DND-41 (cell line): ENCODE results near the gene PDE6G.
A peak's percentile ranks its signal among the peaks of the same experiment; 100 is the strongest.

Source experiments
- ATAC-seq: fragments of 200-7000 bp; cut with Tn5 transposase; 3 replicates; pipeline ENCODE4 v1.9.1; 2021; ENCODE audit warnings: low read depth; ENCODE audit not compliant: insufficient read depth
- DNase-seq: peaks from one replicate; pipeline ENCODE4 v3.0.0-alpha.2; 2020
- H2AFZ ChIP-seq: 2 replicates; pipeline ENCODE4 v1.6.0; 2012; ENCODE audit warnings: low read depth, low read length
- H3K27ac ChIP-seq: 2 replicates; pipeline ENCODE4 v1.5.1; 2012; ENCODE audit warnings: low read length, inconsistent platforms
- H3K27me3 ChIP-seq: fragments of 200-600 bp; sonication (generic); 2 replicates; pipeline ENCODE4 v1.6.0; 2012; ENCODE audit warnings: low read length, mild to moderate bottlenecking, inconsistent platforms; ENCODE audit not compliant: insufficient read depth, poor library complexity
- H3K36me3 ChIP-seq: 2 replicates; pipeline ENCODE4 v1.5.1; 2012; ENCODE audit warnings: low read length, inconsistent platforms; ENCODE audit not compliant: insufficient read depth
- H3K4me1 ChIP-seq: 2 replicates; pipeline ENCODE4 v1.5.1; 2012; ENCODE audit warnings: mild to moderate bottlenecking, low read length; ENCODE audit not compliant: insufficient read depth
- H3K4me2 ChIP-seq: 2 replicates; pipeline ENCODE4 v1.6.0; 2012; ENCODE audit warnings: mild to moderate bottlenecking, moderate library complexity, low read length, inconsistent platforms; ENCODE audit not compliant: insufficient read depth
- H3K4me3 ChIP-seq, 2 experiments: fragments of 200-600 bp in 1 of 2; shearing (Covaris generic) in 1 of 2; 2 replicates each; pipeline ENCODE4 v1.5.1; 2012 to 2016; ENCODE audit warnings: inconsistent platforms in 2 of 2, low read length in 2 of 2, mild to moderate bottlenecking in 2 of 2, low read depth in 1 of 2, moderate library complexity in 1 of 2
- H3K79me2 ChIP-seq: 2 replicates; pipeline ENCODE4 v1.6.0; 2012; ENCODE audit warnings: low read length, inconsistent platforms; ENCODE audit not compliant: insufficient read depth
- H3K9ac ChIP-seq: 2 replicates; pipeline ENCODE4 v1.6.0; 2012; ENCODE audit warnings: low read depth, mild to moderate bottlenecking, inconsistent platforms, low read length, moderate library complexity
- H3K9me3 ChIP-seq: 2 replicates; pipeline ENCODE4 v1.5.1; 2012; ENCODE audit warnings: low read length, moderate library complexity, mild to moderate bottlenecking, inconsistent platforms; ENCODE audit not compliant: insufficient read depth, severe bottlenecking
- H4K20me1 ChIP-seq: 2 replicates; pipeline ENCODE4 v1.6.0; 2012; ENCODE audit warnings: low read length; ENCODE audit not compliant: insufficient read depth
- CTCF ChIP-seq: IDR thresholded peaks from 2 replicates; pipeline ENCODE4 v1.5.1; 2012; ENCODE audit warnings: borderline replicate concordance, low read length, moderate library complexity, mild to moderate bottlenecking; ENCODE audit not compliant: poor library complexity, severe bottlenecking; ENCODE audit errors: extremely low read depth
- EZH2 ChIP-seq: IDR thresholded peaks from 3 replicates; pipeline ENCODE4 v1.6.1; 2012; ENCODE audit warnings: borderline replicate concordance, low read depth, mild to moderate bottlenecking, moderate library complexity, low read length, inconsistent platforms; ENCODE audit not compliant: severe bottlenecking

PDE6G gene

GRCh38 chr17:81683584-81684441 lies 27.5 kb upstream of the PDE6G start, which contains the start of the genes ARL16 and HGS:
ARL16 (minus strand) TSS chr17:81683797; CDS start chr17:81683753, 44 bp downstream.
HGS (plus strand) TSS chr17:81684011; CDS start chr17:81684067, 56 bp downstream.
- Histone ChIP-seq H3K9me3 (no peaks in the 10 kb centered on the region), H3K27me3 (no peaks in the 10 kb centered on the region), H4K20me1 (peaks cover 51% of the 10 kb centered on the region), H3K4me2 (peak within 1 kb of the TSS; percentile 88), H3K79me2 (peaks cover 81% of the 10 kb centered on the region), H3K9ac (peak within 1 kb of the TSS; percentile 97), H3K27ac (peak within 1 kb of the TSS; percentile 86), H3K4me1 (peaks cover 46% of the 10 kb centered on the region), H2AFZ (peak within 1 kb of the TSS; percentile 90), H3K36me3 (peaks cover 60% of the 10 kb centered on the region), H3K4me3 (peak within 1 kb of the TSS; percentile 83 to 95)
- peak; percentile 99 for DNase-seq
- peak; percentile 96 for ATAC-seq
- TF ChIP-seq EZH2: no peak
- peak; percentile 10 for TF ChIP-seq CTCF

GRCh38 chr17:81683208-81683583 lies 26.9 kb upstream of the PDE6G start:
- Histone ChIP-seq H3K4me1 (peaks cover 46% of the 10 kb centered on the region), H3K27me3 (no peaks in the 10 kb centered on the region), H3K4me3 (peak overlapping the region; percentile 83 to 95), H3K27ac (peak overlapping the region; percentile 86), H3K9me3 (no peaks in the 10 kb centered on the region), H3K79me2 (peaks cover 74% of the 10 kb centered on the region), H2AFZ (peak overlapping the region; percentile 90), H3K9ac (peak overlapping the region; percentile 97), H4K20me1 (peaks cover 45% of the 10 kb centered on the region), H3K36me3 (peaks cover 54% of the 10 kb centered on the region), H3K4me2 (peak overlapping the region; percentile 79)
- DNase-seq: no peak
- peak; percentile 13 for ATAC-seq
- TF ChIP-seq EZH2: no peak
- TF ChIP-seq CTCF: no peak

- Histone ChIP-seq H3K79me2 (peaks cover 70% of the 10 kb centered on the region), H3K27ac (peak overlapping the region; percentile 86), H3K36me3 (peaks cover 49% of the 10 kb centered on the region), H3K4me3 (peak overlapping the region; percentile 83 to 95), H3K9ac (peak overlapping the region; percentile 97), H4K20me1 (peaks cover 41% of the 10 kb centered on the region), H2AFZ (peak overlapping the region; percentile 90), H3K4me2 (peak overlapping the region; percentile 79), H3K27me3 (no peaks in the 10 kb centered on the region), H3K9me3 (no peaks in the 10 kb centered on the region), H3K4me1 (peaks cover 46% of the 10 kb centered on the region)
- DNase-seq (no peak), ATAC-seq (no peak)
- no peak for TF ChIP-seq CTCF
- no peak for TF ChIP-seq EZH2
Measured at GRCh38 chr17:81682565-81683207, 26.3 kb upstream of the PDE6G start.
